Endothelial cell of umbilical vein (primary cell): ENCODE measurements around the gene FMN2. TPM values are rescaled to one million over a fixed set of nuclear protein-coding genes. Genes with fewer than 3 reads are reported as not detected.
"Not testable (repeated sequence)": the region's sequence is repeated elsewhere in the genome, so short reads cannot be mapped to it uniquely, and the experiment has no call there.

ENCODE experiments used
- BruUV-seq: library from RNA; stranded (reverse); fragments of 400-500 nt; replicated peaks from 2 replicates; lab custom pipeline; 2021; lab: Mats Ljungman, UMichigan
- CTCF ChIA-PET: fragments of 300-600, 350-600 bp; sonication (Branson Sonifier 250); formaldehyde crosslinking; loops from one replicate; lab custom pipeline; 2021; ENCODE audit warnings: antibody characterized with exemption, inconsistent platforms; lab: Charles Lee
- POLR2A ChIA-PET: fragments of 300-600, 350-600 bp; sonication (Branson Sonifier 250); formaldehyde crosslinking; loops from one replicate; lab custom pipeline; 2021; ENCODE audit warnings: antibody characterized with exemption, inconsistent platforms; lab: Charles Lee
- DNase-seq: peaks from one replicate; pipeline ENCODE4 v3.0.0-alpha.2; 2011; ENCODE audit warnings: low read depth, low spot score
- FAIRE-seq: peaks from 2 replicates; lab custom pipeline; 2011; peaks lifted over from hg19 to GRCh38; lab: Jason Lieb, UNC
- H2AFZ ChIP-seq: 2 replicates; pipeline ENCODE4 v1.6.0; 2012; ENCODE audit warnings: low read depth, low read length, control low read depth, inconsistent platforms
- H3K27ac ChIP-seq: 2 replicates; pipeline ENCODE4 v1.5.1; 2011; ENCODE audit warnings: low read depth, mild to moderate bottlenecking, control low read depth, low read length, moderate library complexity; ENCODE audit not compliant: insufficient read depth
- H3K27me3 ChIP-seq, 2 experiments: 2 replicates each; pipeline versions ENCODE4 v1.6.0 to v1.6.1; 2011; ENCODE audit warnings: low read length in 2 of 2, mixed read lengths in 1 of 2; ENCODE audit not compliant: control insufficient read depth in 2 of 2, insufficient read depth in 2 of 2
- H3K36me3 ChIP-seq, 2 experiments: 2 replicates in 1 of 2; 3 replicates in 1 of 2; pipeline ENCODE4 v1.5.1; 2011; ENCODE audit warnings: low read length in 2 of 2, mild to moderate bottlenecking in 1 of 2, moderate library complexity in 1 of 2; ENCODE audit not compliant: control insufficient read depth in 2 of 2, insufficient read depth in 2 of 2; ENCODE audit errors: extremely low read depth in 1 of 2
- H3K4me1 ChIP-seq: 3 replicates; pipeline ENCODE4 v1.5.1; 2011; ENCODE audit warnings: mild to moderate bottlenecking, low read length; ENCODE audit not compliant: control insufficient read depth, insufficient read depth; ENCODE audit errors: extremely low read depth
- H3K4me2 ChIP-seq: 2 replicates; pipeline ENCODE4 v1.6.1; 2011; ENCODE audit warnings: low read length, control low read depth, mixed read lengths; ENCODE audit not compliant: insufficient read depth
- H3K4me3 ChIP-seq, 3 experiments: fragments of 200-600 bp in 1 of 3; sonication (generic), shearing (Covaris generic) in 1 of 3; replicated peaks in 1 of 3; 2 replicates each; pipeline ENCODE4 v1.5.1; 2011 to 2016; ENCODE audit warnings: control low read depth in 3 of 3, low read length in 3 of 3, mild to moderate bottlenecking in 2 of 3, inconsistent platforms in 1 of 3, low read depth in 1 of 3, moderate library complexity in 1 of 3; ENCODE audit not compliant: insufficient read depth in 1 of 3
- H3K79me2 ChIP-seq: 2 replicates; pipeline ENCODE4 v1.6.0; 2012; ENCODE audit warnings: low read length, inconsistent platforms; ENCODE audit not compliant: control insufficient read depth, insufficient read depth
- H3K9ac ChIP-seq: replicated peaks from 2 replicates; pipeline ENCODE3; 2011; ENCODE audit warnings: low read length, control low read depth; ENCODE audit not compliant: insufficient read depth; ENCODE audit errors: extremely low read depth
- H3K9me1 ChIP-seq: replicated peaks from 3 replicates; pipeline ENCODE4 v1.6.0; 2011; ENCODE audit warnings: mild to moderate bottlenecking, low read length; ENCODE audit not compliant: control insufficient read depth, insufficient read depth; ENCODE audit errors: extremely low read depth
- H3K9me3 ChIP-seq: replicated peaks from 2 replicates; pipeline ENCODE4 v1.5.1; 2012; ENCODE audit warnings: low read length, inconsistent platforms; ENCODE audit not compliant: control insufficient read depth, insufficient read depth
- H4K20me1 ChIP-seq: replicated peaks from 2 replicates; pipeline ENCODE3; 2011; ENCODE audit warnings: mild to moderate bottlenecking, low read length; ENCODE audit not compliant: control insufficient read depth, insufficient read depth; ENCODE audit errors: extremely low read depth
- CTCF ChIP-seq, 2 donors: IDR thresholded peaks; 1 replicate in 1 of 2; 2 replicates in 1 of 2; pipeline ENCODE4 v1.5.1; 2011; ENCODE audit warnings: low read length in 2 of 2, mild to moderate bottlenecking in 2 of 2, moderate library complexity in 2 of 2, control low read depth in 1 of 2, inconsistent platforms in 1 of 2, low read depth in 1 of 2; ENCODE audit not compliant: insufficient read depth in 1 of 2; ENCODE audit errors: extremely low read depth in 1 of 2
- EZH2 ChIP-seq: IDR thresholded peaks from 2 replicates; pipeline ENCODE4 v1.6.1; 2012; ENCODE audit warnings: borderline replicate concordance, low read depth, mild to moderate bottlenecking, moderate library complexity, low read length, inconsistent platforms; ENCODE audit not compliant: severe bottlenecking
- FOS ChIP-seq: IDR thresholded peaks from 2 replicates; pipeline ENCODE4 v1.6.1; 2011; ENCODE audit warnings: mild to moderate bottlenecking, low read length, moderate library complexity, borderline replicate concordance; ENCODE audit not compliant: insufficient read depth
- GATA2 ChIP-seq: IDR thresholded peaks from 2 replicates; pipeline ENCODE4 v1.7.0; 2011; ENCODE audit warnings: low read depth, mild to moderate bottlenecking, moderate library complexity, mixed read lengths, low read length; ENCODE audit not compliant: insufficient read length, insufficient read depth
- JUN ChIP-seq: IDR thresholded peaks from 2 replicates; pipeline ENCODE4 v1.6.1; 2011; ENCODE audit warnings: borderline replicate concordance, low read depth; ENCODE audit not compliant: insufficient read length, insufficient read depth
- MAX ChIP-seq: IDR thresholded peaks from 2 replicates; pipeline ENCODE4 v1.6.1; 2011; ENCODE audit not compliant: insufficient read depth, insufficient read length
- MYC ChIP-seq: IDR thresholded peaks from one replicate; pipeline ENCODE4 v1.6.1; 2011; ENCODE audit warnings: mild to moderate bottlenecking, low read depth, low read length
- POLR2A ChIP-seq: IDR thresholded peaks from 2 replicates; pipeline ENCODE4 v1.6.1; 2012; ENCODE audit warnings: low read depth, mild to moderate bottlenecking, control low read depth, low read length
- POLR2AphosphoS5 ChIP-seq: IDR thresholded peaks from 2 replicates; pipeline ENCODE4 v1.6.1; 2012; ENCODE audit warnings: low read depth, mild to moderate bottlenecking, control low read depth, low read length, moderate library complexity; ENCODE audit not compliant: insufficient read depth
- dilution Hi-C: fragments of 300-500 bp; cut with MboI; formaldehyde crosslinking; loops from one replicate; pipeline ENCODE4 v1.15.0; 2019; ENCODE audit warnings: low sequenced_read_pairs; ENCODE audit not compliant: extremely low pct_ligation_motif_present
- intact Hi-C: fragments of 100-400 bp; cut with micrococcal nuclease; formaldehyde crosslinking; loops from one replicate; pipeline ENCODE4 v1.10.0; 2022
- polyA plus RNA-seq, 4 experiments: library from polyadenylated mRNA; depleted of rRNA in 3 of 4; stranded (reverse) in 3 of 4; unstranded in 1 of 4; fragments of >200 nt; gene quantifications; 2 replicates each; pipeline versions ENCODE4 v1.2.1 to v1.2.3, GENCODE V29; 2011 to 2012; ENCODE audit warnings: missing spikeins in 1 of 4
- total RNA-seq: library from RNA; stranded (reverse); gene quantifications from 2 replicates; pipeline ENCODE4 v1.2.3, GENCODE V29; 2021

Gene FMN2
- total and polyA plus RNA-seq, 2 donors (not counting 3 experiments of a cell fraction or from before 2014, with no cell fraction given), result not detected

GRCh38 chr1:240178366-240178765 is 86.7 kb downstream of the FMN2 start:
- Histone ChIP-seq H4K20me1 (no peaks in the 10 kb centered on the region), H3K9me1 (no peaks in the 10 kb centered on the region), H3K27ac (no peak overlapping the region), H3K9ac (no peak overlapping the region), H3K79me2 (no peaks in the 10 kb centered on the region), H3K36me3 (no peaks in the 10 kb centered on the region), H2AFZ (no peak overlapping the region), H3K27me3 (no peaks in the 10 kb centered on the region), H3K4me3 (no peak overlapping the region), H3K9me3 (no peaks in the 10 kb centered on the region), H3K4me1 (no peaks in the 10 kb centered on the region), H3K4me2 (no peak overlapping the region)
- intact Hi-C loops, result no loop called here
- dilution Hi-C loops, result no loop called here
- CTCF ChIA-PET, result no interaction called here
- TF ChIP-seq FOS (no peak), POLR2A (no peak), GATA2 (no peak), EZH2 (no peak), CTCF (IDR thresholded peaks at IDR 0.05; ENCODE audit: extremely low read depth in 1 of 2, insufficient read depth in 1 of 2, low read depth in 1 of 2, low read length in 2 of 2) (no peak), MYC (no peak), POLR2AphosphoS5 (no peak), JUN (no peak), MAX (no peak)
- no TSS peak for BruUV-seq
- POLR2A ChIA-PET, result no interaction called here
- no peak for FAIRE-seq
- DNase-seq, result no peak

- DNase-seq, H3K4me2 ChIP-seq, H3K79me2 ChIP-seq, H3K9ac ChIP-seq, H3K27me3 ChIP-seq, H3K36me3 ChIP-seq, CTCF ChIA-PET, intact Hi-C loops, H2AFZ ChIP-seq, H3K9me3 ChIP-seq, H3K4me1 ChIP-seq, dilution Hi-C loops, H4K20me1 ChIP-seq, H3K27ac ChIP-seq, H3K4me3 ChIP-seq, FAIRE-seq, H3K9me1 ChIP-seq, POLR2A ChIA-PET, BruUV-seq: not testable (repeated sequence)
These were observed 93.0 kb downstream of the FMN2 start for GRCh38 chr1:240184682-240185081.
